ENCODE results near the gene MAGI1. TPM values are rescaled to one million over a fixed set of nuclear protein-coding genes. Genes with fewer than 3 reads are reported as not detected.
A peak's percentile ranks its signal among the peaks of the same experiment; 100 is the strongest.

The MAGI1 gene
- total RNA-seq, 1 donor from 2014 or later: 45.3 TPM

- no peak for DNase-seq
Observed at GRCh38 chr3:65944252-65944651, 94.5 kb downstream of the MAGI1 start.

GRCh38 chr3:65939801-65940246, 98.9 kb downstream of the MAGI1 start:
- DNase-seq: no peak

- no peak for DNase-seq
Observed at GRCh38 chr3:65939184-65939583, 99.5 kb downstream of the MAGI1 start.

GRCh38 chr3:65938676-65939075, 100.0 kb downstream of the MAGI1 start:
- DNase-seq: no peak

- DNase-seq: no peak
Observed at GRCh38 chr3:65938147-65938546, 100.6 kb downstream of the MAGI1 start.

GRCh38 chr3:65936908-65937638, 101.6 kb downstream of the MAGI1 start:
- no peak for DNase-seq

- DNase-seq: no peak
Observed at GRCh38 chr3:65935724-65936123, 103.0 kb downstream of the MAGI1 start.

GRCh38 chr3:65930648-65931047, 108.1 kb downstream of the MAGI1 start:
- DNase-seq: no peak

GRCh38 chr3:65928110-65928509, 110.6 kb downstream of the MAGI1 start:
- no peak for DNase-seq

- no peak for DNase-seq
Observed at GRCh38 chr3:65927576-65927975, 111.1 kb downstream of the MAGI1 start.

- DNase-seq: no peak
Observed at GRCh38 chr3:65925254-65925954, 113.3 kb downstream of the MAGI1 start.

- DNase-seq: no peak
Observed at GRCh38 chr3:65924762-65925161, 114.0 kb downstream of the MAGI1 start.

- no peak for DNase-seq
Observed at GRCh38 chr3:65922441-65922840, 116.3 kb downstream of the MAGI1 start.

- no peak for DNase-seq
Observed at GRCh38 chr3:65919826-65920225, 118.9 kb downstream of the MAGI1 start.

- no peak for DNase-seq
Observed at GRCh38 chr3:65915477-65915876, 123.2 kb downstream of the MAGI1 start.

GRCh38 chr3:65914740-65915367, 123.9 kb downstream of the MAGI1 start:
- DNase-seq: no peak

- no peak for DNase-seq
Observed at GRCh38 chr3:65914032-65914739, 124.5 kb downstream of the MAGI1 start.

GRCh38 chr3:65912647-65913046, 126.1 kb downstream of the MAGI1 start:
- no peak for DNase-seq

- DNase-seq: no peak
Observed at GRCh38 chr3:65908588-65908987, 130.1 kb downstream of the MAGI1 start.

- DNase-seq: no peak
Observed at GRCh38 chr3:65907232-65908130, 131.2 kb downstream of the MAGI1 start.

- peak; percentile 24 for DNase-seq
Observed at GRCh38 chr3:65905771-65906170, 132.9 kb downstream of the MAGI1 start.

- DNase-seq: no peak
Observed at GRCh38 chr3:65904016-65904415, 134.7 kb downstream of the MAGI1 start.

Measured in skin of body (tissue), 2 donors.